PFSK-1 (cell line): ENCODE results near the gene SCGB2B2.

Source experiments
- FOXP2 ChIP-seq: optimal IDR thresholded peaks from 2 replicates; pipeline ENCODE3; 2011; ENCODE audit warnings: borderline replicate concordance, control low read depth, inconsistent platforms; ENCODE audit not compliant: insufficient read depth; ENCODE audit errors: extremely low read length, extremely low read depth
- POLR2AphosphoS5 ChIP-seq: IDR thresholded peaks from 2 replicates; pipeline ENCODE4 v1.6.1; 2012; ENCODE audit warnings: low read depth, mild to moderate bottlenecking, control low read depth, low read length, moderate library complexity
- SIN3A ChIP-seq: IDR thresholded peaks from 2 replicates; pipeline ENCODE4 v1.6.1; 2012; ENCODE audit warnings: mild to moderate bottlenecking, low read length, moderate library complexity, borderline replicate concordance; ENCODE audit not compliant: insufficient read depth
- TAF1 ChIP-seq: IDR thresholded peaks from 2 replicates; pipeline ENCODE4 v1.6.1; 2012; ENCODE audit warnings: low read length, control low read depth, borderline replicate concordance; ENCODE audit not compliant: insufficient read depth
- TF ChIP-seq, protein P1 (sequence below), 2 experiments: IDR thresholded peaks; 2 replicates each; pipeline versions ENCODE4 v1.6.1 to v1.8.0; 2011 to 2012; ENCODE audit warnings: low read depth in 2 of 2, low read length in 2 of 2, control low read depth in 1 of 2, inconsistent platforms in 1 of 2, mild to moderate bottlenecking in 1 of 2, moderate library complexity in 1 of 2; ENCODE audit not compliant: insufficient read depth in 1 of 2

Gene SCGB2B2

DNA sequence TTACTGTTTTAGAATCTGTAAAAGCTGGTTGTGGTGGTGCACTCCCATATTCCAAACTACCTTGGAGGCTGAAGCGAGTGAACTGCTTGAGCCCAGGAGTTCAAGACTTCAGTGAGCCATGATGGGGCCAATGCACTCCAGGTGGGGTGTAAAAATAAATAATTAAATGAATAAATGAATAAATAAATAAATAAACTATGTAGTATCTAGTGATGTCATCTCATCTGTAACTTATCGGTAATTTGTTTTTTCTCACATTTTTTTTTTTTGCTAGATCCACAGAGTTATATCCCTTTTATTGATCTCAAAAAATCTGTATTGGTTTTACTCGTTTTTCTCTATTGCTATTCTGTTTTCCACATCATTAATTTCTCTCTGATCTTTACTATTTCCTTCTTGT, 5.0 kb downstream of the SCGB2B2 start:
- TF ChIP-seq, protein P1, sequence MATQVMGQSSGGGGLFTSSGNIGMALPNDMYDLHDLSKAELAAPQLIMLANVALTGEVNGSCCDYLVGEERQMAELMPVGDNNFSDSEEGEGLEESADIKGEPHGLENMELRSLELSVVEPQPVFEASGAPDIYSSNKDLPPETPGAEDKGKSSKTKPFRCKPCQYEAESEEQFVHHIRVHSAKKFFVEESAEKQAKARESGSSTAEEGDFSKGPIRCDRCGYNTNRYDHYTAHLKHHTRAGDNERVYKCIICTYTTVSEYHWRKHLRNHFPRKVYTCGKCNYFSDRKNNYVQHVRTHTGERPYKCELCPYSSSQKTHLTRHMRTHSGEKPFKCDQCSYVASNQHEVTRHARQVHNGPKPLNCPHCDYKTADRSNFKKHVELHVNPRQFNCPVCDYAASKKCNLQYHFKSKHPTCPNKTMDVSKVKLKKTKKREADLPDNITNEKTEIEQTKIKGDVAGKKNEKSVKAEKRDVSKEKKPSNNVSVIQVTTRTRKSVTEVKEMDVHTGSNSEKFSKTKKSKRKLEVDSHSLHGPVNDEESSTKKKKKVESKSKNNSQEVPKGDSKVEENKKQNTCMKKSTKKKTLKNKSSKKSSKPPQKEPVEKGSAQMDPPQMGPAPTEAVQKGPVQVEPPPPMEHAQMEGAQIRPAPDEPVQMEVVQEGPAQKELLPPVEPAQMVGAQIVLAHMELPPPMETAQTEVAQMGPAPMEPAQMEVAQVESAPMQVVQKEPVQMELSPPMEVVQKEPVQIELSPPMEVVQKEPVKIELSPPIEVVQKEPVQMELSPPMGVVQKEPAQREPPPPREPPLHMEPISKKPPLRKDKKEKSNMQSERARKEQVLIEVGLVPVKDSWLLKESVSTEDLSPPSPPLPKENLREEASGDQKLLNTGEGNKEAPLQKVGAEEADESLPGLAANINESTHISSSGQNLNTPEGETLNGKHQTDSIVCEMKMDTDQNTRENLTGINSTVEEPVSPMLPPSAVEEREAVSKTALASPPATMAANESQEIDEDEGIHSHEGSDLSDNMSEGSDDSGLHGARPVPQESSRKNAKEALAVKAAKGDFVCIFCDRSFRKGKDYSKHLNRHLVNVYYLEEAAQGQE (IDR thresholded peaks at IDR 0.05; ENCODE audit: insufficient read depth in 1 of 2, low read depth in 2 of 2, low read length in 2 of 2), result no peak
- TF ChIP-seq POLR2AphosphoS5 (no peak), TAF1 (no peak), FOXP2 (no peak), SIN3A (no peak)

DNA sequence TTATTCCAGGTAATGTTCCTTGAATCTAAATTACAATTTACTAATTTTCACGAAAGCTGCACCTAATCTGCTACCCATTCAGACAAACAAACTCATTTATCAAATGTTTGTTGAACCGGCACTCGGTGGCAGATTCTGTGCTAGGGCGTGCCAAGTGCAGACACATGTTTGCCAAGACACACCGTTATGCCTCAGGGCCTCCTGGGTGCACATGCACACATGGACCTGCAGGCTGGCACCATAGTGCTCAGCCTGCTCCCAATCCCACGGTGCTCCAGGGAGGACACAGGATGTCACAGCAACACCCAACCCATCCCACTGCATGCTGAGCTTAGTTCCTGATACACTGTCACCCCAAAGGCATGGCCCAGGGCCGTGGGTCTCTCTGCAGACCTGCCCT, 7.7 kb downstream of the SCGB2B2 start:
- no peak for TF ChIP-seq POLR2AphosphoS5
- no peak for TF ChIP-seq SIN3A
- no peak for TF ChIP-seq TAF1
- TF ChIP-seq FOXP2, result no peak
- TF ChIP-seq, protein P1 (IDR thresholded peaks at IDR 0.05; ENCODE audit: insufficient read depth in 1 of 2, low read depth in 2 of 2, low read length in 2 of 2), result no peak

DNA sequence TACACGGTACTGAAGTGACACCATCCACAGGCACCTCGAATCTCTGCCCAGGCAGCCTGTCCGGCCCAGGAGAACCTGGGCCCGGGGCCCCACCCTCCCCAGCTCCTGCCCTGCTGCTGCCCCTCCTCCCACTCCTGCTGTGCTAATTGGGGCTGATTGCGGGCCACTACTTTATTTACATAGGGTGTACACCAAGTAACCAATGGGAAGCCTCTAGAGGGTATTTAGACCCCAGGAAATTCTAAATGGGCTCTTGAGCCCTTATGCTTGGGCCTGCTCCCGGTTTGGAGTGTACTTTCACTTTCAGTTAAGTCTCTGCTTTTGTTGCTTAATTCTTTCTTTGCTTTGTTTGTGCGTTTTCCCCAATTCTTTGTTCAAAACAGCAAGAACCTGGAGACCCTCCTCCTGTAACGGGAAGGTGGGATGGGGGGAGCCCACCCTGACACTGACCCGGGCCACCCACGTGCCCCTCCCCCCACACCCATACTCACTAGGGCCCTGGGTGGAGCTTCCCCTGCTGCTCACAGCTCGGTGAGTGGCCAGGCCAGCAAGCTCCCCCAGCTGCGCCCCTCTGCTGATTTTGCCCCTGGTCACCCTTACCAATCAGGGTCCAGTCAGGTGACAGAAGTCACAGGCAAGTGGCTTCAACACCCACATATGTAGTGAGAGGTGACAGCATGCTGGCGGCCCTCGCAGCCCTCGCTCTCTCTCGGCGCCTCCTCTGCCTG, 9.4 kb downstream of the SCGB2B2 start:
- no peak for TF ChIP-seq FOXP2
- TF ChIP-seq TAF1, result no peak
- TF ChIP-seq POLR2AphosphoS5, result no peak
- no peak for TF ChIP-seq SIN3A
- TF ChIP-seq, protein P1 (IDR thresholded peaks at IDR 0.05; ENCODE audit: insufficient read depth in 1 of 2, low read depth in 2 of 2, low read length in 2 of 2), result no peak

DNA sequence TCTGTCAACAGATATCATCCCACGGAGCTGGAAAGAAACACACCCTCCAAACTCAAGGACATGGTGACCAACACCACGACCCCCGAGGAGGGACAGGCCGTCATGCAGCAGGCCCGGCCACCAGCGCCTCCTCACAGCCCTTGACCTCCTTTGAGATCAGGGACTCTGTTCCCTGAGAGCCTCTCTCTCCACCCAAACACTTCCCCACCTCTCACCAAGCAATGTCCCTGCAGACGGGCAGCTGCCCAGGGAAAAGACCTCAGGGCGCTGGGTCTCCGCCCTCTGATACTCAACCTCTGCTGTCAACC, 10.0 kb downstream of the SCGB2B2 start:
- TF ChIP-seq, protein P1 (IDR thresholded peaks at IDR 0.05; ENCODE audit: insufficient read depth in 1 of 2, low read depth in 2 of 2, low read length in 2 of 2), result no peak
- TF ChIP-seq POLR2AphosphoS5, result no peak
- no peak for TF ChIP-seq FOXP2
- no peak for TF ChIP-seq TAF1
- TF ChIP-seq SIN3A, result no peak
